NB4 (cell line): ENCODE results near the gene HOXB2.

Source experiments
- CTCF ChIP-seq: IDR thresholded peaks from one replicate; pipeline ENCODE4 v1.5.1; 2012; ENCODE audit warnings: low read depth, low read length
- MAX ChIP-seq: IDR thresholded peaks from 2 replicates; pipeline ENCODE4 v1.6.1; 2011; ENCODE audit warnings: low read depth, low read length
- MYC ChIP-seq: IDR thresholded peaks from 2 replicates; pipeline ENCODE4 v1.6.1; 2011; ENCODE audit warnings: low read depth, low read length
- POLR2A ChIP-seq: IDR thresholded peaks from 2 replicates; pipeline ENCODE4 v1.6.1; 2011; ENCODE audit warnings: mild to moderate bottlenecking; ENCODE audit not compliant: insufficient read length; ENCODE audit errors: extremely low read depth

- TF ChIP-seq POLR2A (no peak), CTCF (no peak), MAX (no peak), MYC (no peak)
These were observed 38.9 kb upstream of the HOXB2 start for GRCh38 chr17:48583708-48584222.
